ENCODE results near the gene MINDY2. TPM values are rescaled to one million over a fixed set of nuclear protein-coding genes. Genes with fewer than 3 reads are reported as not detected.
A peak's percentile ranks its signal among the peaks of the same experiment; 100 is the strongest.

The MINDY2 gene
- polyA plus RNA-seq (2013): 7.9 TPM

DNA sequence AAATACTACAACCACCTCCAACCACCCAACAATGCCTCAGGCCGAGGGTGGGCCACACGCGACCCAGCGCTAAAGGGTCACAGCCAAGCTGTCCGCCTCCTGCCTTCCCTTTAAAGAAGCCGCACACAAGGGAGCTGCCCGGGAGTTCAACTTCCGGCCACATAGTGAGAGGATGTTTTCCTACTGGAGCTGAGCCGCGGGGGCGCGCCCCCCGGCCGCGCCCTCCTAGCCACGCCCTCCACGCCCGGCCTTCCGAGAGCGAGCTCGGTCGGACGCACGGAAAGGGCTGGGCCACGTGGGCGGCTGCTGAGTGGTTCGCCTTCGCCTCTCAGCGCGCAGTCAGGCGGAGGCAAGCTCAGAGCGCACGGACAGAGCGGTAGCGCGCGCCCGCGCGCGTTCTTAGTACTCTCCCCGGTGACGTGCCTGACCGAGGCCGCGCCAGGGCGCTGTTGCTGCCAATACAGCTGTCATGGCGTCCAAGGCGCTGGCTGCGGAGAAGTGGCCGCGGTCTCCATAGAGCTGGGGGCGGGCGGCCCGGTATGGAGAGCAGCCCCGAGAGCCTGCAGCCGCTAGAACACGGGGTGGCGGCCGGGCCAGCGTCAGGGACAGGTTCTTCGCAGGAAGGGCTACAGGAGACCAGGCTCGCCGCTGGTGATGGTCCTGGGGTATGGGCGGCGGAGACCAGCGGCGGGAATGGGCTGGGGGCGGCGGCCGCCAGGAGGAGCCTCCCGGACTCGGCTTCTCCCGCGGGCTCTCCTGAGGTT, at the start of gene MINDY2:
Gene MINDY2, plus strand, starts transcription at position 446 of the 764 bp plus-strand sequence. Its CDS starts 94 bp downstream, at position 540.
- Histone ChIP-seq H3K36me3 (ENCODE audit: control insufficient read depth in 4 of 4, insufficient read depth in 4 of 4, low read length in 3 of 4) (no peaks in the 10 kb centered on the region), H3K4me1 (ENCODE audit: control extremely low read depth in 1 of 4, control insufficient read depth in 4 of 4, insufficient read depth in 4 of 4, low read length in 3 of 4) (peaks cover 10 to 29% (median 18%) of the 10 kb centered on the region in 4 experiments), H3K27me3 (replicated peaks in 2 of 5; ENCODE audit: control insufficient read depth in 4 of 5, insufficient read depth in 5 of 5, low read length in 4 of 5) (no peaks in the 10 kb centered on the region), H3K27ac (ENCODE audit: insufficient read depth in 1 of 2, low read depth in 1 of 2, low read length in 2 of 2, poor library complexity in 1 of 2, severe bottlenecking in 2 of 2) (peak within 1 kb of the TSS; percentile 54 to 88), H3K9me3 (ENCODE audit: control extremely low read depth in 1 of 5, control insufficient read depth in 4 of 5, insufficient read depth in 2 of 5, low read depth in 1 of 5, low read length in 4 of 5) (no peaks in the 10 kb centered on the region), H3K4me3 (ENCODE audit: control insufficient read depth in 1 of 7, extremely low read depth in 1 of 7, insufficient read depth in 4 of 7, low read depth in 2 of 7, low read length in 6 of 7) (peak within 1 kb of the TSS; percentile 84 to 100 (median 94))
- DNase-seq: peak; percentile 97 to 99 (median 98)
- WGBS (ENCODE audit: insufficient coverage): under 1% methylated on average over 66 of the region's 75 CpGs
- ChIA-PET CTCF (interaction anchor here (0.7 to 2.6 kb wide), 11 partner anchors 10 to 501 kb away, joined by 3 to 13 read pairs (median 4); partner anchors contain the start of gene ADAM10), POLR2A (interaction anchor here (0.5 to 1.6 kb wide), 3 partner anchors 21 to 47 kb away, joined by 4 to 11 read pairs (median 4); partner anchors contain the start of gene ADAM10)

DNA sequence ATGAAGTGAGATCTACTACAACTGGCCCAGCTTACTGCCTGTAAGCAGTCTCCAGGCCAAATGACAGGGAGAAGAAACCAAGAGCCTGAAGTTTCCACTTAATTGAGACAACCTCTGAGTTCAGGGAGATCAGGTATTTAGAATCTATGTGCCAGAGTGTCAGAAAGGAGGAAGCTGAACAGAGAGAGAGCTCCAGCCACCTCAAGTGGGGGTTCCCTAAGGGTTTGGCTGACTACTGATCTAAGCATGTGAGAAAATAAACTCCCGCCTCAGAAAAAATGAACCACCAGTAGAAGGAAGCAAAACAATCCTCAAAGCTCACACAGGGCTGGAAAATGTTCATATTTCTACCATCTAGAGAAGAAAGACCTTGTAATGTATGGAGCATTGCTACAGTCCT, 46.6 kb upstream of the MINDY2 start:
- Histone ChIP-seq H3K4me1 (ENCODE audit: control extremely low read depth in 1 of 4, control insufficient read depth in 4 of 4, insufficient read depth in 4 of 4, low read length in 3 of 4) (peaks cover 0 to 15% (median 6%) of the 10 kb centered on the region in 4 experiments), H3K9me3 (ENCODE audit: control extremely low read depth in 1 of 5, control insufficient read depth in 4 of 5, insufficient read depth in 2 of 5, low read depth in 1 of 5, low read length in 4 of 5) (no peaks in the 10 kb centered on the region), H3K27ac (ENCODE audit: insufficient read depth in 1 of 2, low read depth in 1 of 2, low read length in 2 of 2, poor library complexity in 1 of 2, severe bottlenecking in 2 of 2) (peak overlapping the region in 1 of 2 experiments; percentile 51), H3K36me3 (ENCODE audit: control insufficient read depth in 4 of 4, insufficient read depth in 4 of 4, low read length in 3 of 4) (peaks cover 0 to 3% (median 1%) of the 10 kb centered on the region in 4 experiments), H3K27me3 (replicated peaks in 2 of 5; ENCODE audit: control insufficient read depth in 4 of 5, insufficient read depth in 5 of 5, low read length in 4 of 5) (no peaks in the 10 kb centered on the region), H3K4me3 (ENCODE audit: control insufficient read depth in 1 of 7, extremely low read depth in 1 of 7, insufficient read depth in 4 of 7, low read depth in 2 of 7, low read length in 6 of 7) (no peak overlapping the region)
- POLR2A ChIA-PET: interaction anchor here (0.6 to 0.8 kb wide), 3 partner anchors 22 to 47 kb away, joined by 3 to 4 read pairs (median 4); partner anchors contain the start of gene MINDY2
- CTCF ChIA-PET: interaction anchor here (1.0 to 1.8 kb wide), 3 partner anchors 13 to 47 kb away, joined by 3 to 9 read pairs (median 3); partner anchors contain the start of gene MINDY2
- no CpG with 5 or more reads among the region's 1 CpG for WGBS (ENCODE audit: insufficient coverage)
- DNase-seq: peak; percentile 42 to 85 (median 80)

DNA sequence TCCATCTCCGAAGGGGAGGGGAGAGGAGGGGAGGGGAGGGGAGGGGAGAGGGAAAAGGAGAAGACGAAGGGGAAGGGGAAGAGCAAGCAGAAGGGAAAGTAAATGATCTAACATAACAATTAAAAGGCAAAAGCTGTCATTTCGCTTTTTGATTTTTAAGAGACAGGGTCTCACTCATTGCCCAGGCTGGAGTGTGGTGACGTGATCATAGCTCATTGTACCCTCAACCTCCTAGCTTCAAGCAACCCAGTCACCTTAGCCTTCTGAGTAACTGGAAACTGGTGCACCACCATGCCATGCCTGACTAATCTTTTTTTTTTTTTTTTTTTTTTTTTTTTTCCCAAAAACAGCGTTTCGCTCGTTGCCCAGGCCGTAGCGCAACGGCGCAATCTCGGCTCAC, 44.2 kb upstream of the MINDY2 start:
- WGBS (ENCODE audit: insufficient coverage): 97% methylated on average over 9 of the region's 12 CpGs
- peaks cover 0 to 17% (median 6%) of the 10 kb centered on the region in 4 experiments for H3K4me1 ChIP-seq (ENCODE audit: control extremely low read depth in 1 of 4, control insufficient read depth in 4 of 4, insufficient read depth in 4 of 4, low read length in 3 of 4)

GRCh38 chr15:58731756-58732535, 39.2 kb upstream of the MINDY2 start:
- Histone ChIP-seq H3K9me3 (ENCODE audit: control extremely low read depth in 1 of 5, control insufficient read depth in 4 of 5, insufficient read depth in 2 of 5, low read depth in 1 of 5, low read length in 4 of 5) (no peaks in the 10 kb centered on the region), H3K27me3 (replicated peaks in 2 of 5; ENCODE audit: control insufficient read depth in 4 of 5, insufficient read depth in 5 of 5, low read length in 4 of 5) (no peaks in the 10 kb centered on the region), H3K4me1 (ENCODE audit: control extremely low read depth in 1 of 4, control insufficient read depth in 4 of 4, insufficient read depth in 4 of 4, low read length in 3 of 4) (peaks cover 0 to 4% (median 2%) of the 10 kb centered on the region in 4 experiments), H3K27ac (ENCODE audit: insufficient read depth in 1 of 2, low read depth in 1 of 2, low read length in 2 of 2, poor library complexity in 1 of 2, severe bottlenecking in 2 of 2) (no peak overlapping the region), H3K4me3 (ENCODE audit: control insufficient read depth in 1 of 7, extremely low read depth in 1 of 7, insufficient read depth in 4 of 7, low read depth in 2 of 7, low read length in 6 of 7) (no peak overlapping the region), H3K36me3 (ENCODE audit: control insufficient read depth in 4 of 4, insufficient read depth in 4 of 4, low read length in 3 of 4) (peaks cover 0 to 3% (median 0%) of the 10 kb centered on the region in 4 experiments)
- peak in 2 of 3 donors; percentile 13 to 39 for DNase-seq
- ChIA-PET CTCF (no interaction called here), POLR2A (no interaction called here)
- WGBS (ENCODE audit: insufficient coverage): 100% methylated on average over 1 of the region's 5 CpGs

More for the DNA sequence above, 44.2 kb upstream of the MINDY2 start:
- CTCF ChIA-PET: interaction anchor here (0.7 kb wide), 1 partner anchor 486 kb away, joined by 3 read pairs; no protein-coding TSS in a partner anchor
- no peak for DNase-seq
- no peaks in the 10 kb centered on the region for H3K9me3 ChIP-seq (ENCODE audit: control extremely low read depth in 1 of 5, control insufficient read depth in 4 of 5, insufficient read depth in 2 of 5, low read depth in 1 of 5, low read length in 4 of 5)
- H3K27ac ChIP-seq (ENCODE audit: insufficient read depth in 1 of 2, low read depth in 1 of 2, low read length in 2 of 2, poor library complexity in 1 of 2, severe bottlenecking in 2 of 2): no peak overlapping the region
- no peaks in the 10 kb centered on the region for H3K27me3 ChIP-seq (replicated peaks in 2 of 5; ENCODE audit: control insufficient read depth in 4 of 5, insufficient read depth in 5 of 5, low read length in 4 of 5)
- POLR2A ChIA-PET: no interaction called here
- no peak overlapping the region for H3K4me3 ChIP-seq (ENCODE audit: control insufficient read depth in 1 of 7, extremely low read depth in 1 of 7, insufficient read depth in 4 of 7, low read depth in 2 of 7, low read length in 6 of 7)
- peaks cover 0 to 3% (median 0%) of the 10 kb centered on the region in 4 experiments for H3K36me3 ChIP-seq (ENCODE audit: control insufficient read depth in 4 of 4, insufficient read depth in 4 of 4, low read length in 3 of 4)

- H3K4me1 ChIP-seq (ENCODE audit: control extremely low read depth in 1 of 4, control insufficient read depth in 4 of 4, insufficient read depth in 4 of 4, low read length in 3 of 4): peaks cover 0 to 11% (median 8%) of the 10 kb centered on the region in 4 experiments
- POLR2A ChIA-PET: no interaction called here
- CTCF ChIA-PET: no interaction called here
- WGBS (ENCODE audit: insufficient coverage): 100% methylated on average over 1 of the region's 4 CpGs
- no peak overlapping the region for H3K27ac ChIP-seq (ENCODE audit: insufficient read depth in 1 of 2, low read depth in 1 of 2, low read length in 2 of 2, poor library complexity in 1 of 2, severe bottlenecking in 2 of 2)
- H3K9me3 ChIP-seq (ENCODE audit: control extremely low read depth in 1 of 5, control insufficient read depth in 4 of 5, insufficient read depth in 2 of 5, low read depth in 1 of 5, low read length in 4 of 5): no peaks in the 10 kb centered on the region
- peak in 2 of 3 donors; percentile 19 to 35 for DNase-seq
- peaks cover 0 to 3% (median 0%) of the 10 kb centered on the region in 4 experiments for H3K36me3 ChIP-seq (ENCODE audit: control insufficient read depth in 4 of 4, insufficient read depth in 4 of 4, low read length in 3 of 4)
- H3K4me3 ChIP-seq (ENCODE audit: control insufficient read depth in 1 of 7, extremely low read depth in 1 of 7, insufficient read depth in 4 of 7, low read depth in 2 of 7, low read length in 6 of 7): no peak overlapping the region
- no peaks in the 10 kb centered on the region for H3K27me3 ChIP-seq (replicated peaks in 2 of 5; ENCODE audit: control insufficient read depth in 4 of 5, insufficient read depth in 5 of 5, low read length in 4 of 5)
Measured at GRCh38 chr15:58732625-58733363, 38.3 kb upstream of the MINDY2 start.

- WGBS (ENCODE audit: insufficient coverage): 100% methylated on average over 2 of the region's 2 CpGs
- ChIA-PET POLR2A (no interaction called here), CTCF (no interaction called here)
- no peaks in the 10 kb centered on the region for H3K27me3 ChIP-seq (replicated peaks in 2 of 5; ENCODE audit: control insufficient read depth in 4 of 5, insufficient read depth in 5 of 5, low read length in 4 of 5)
- no peaks in the 10 kb centered on the region for H3K36me3 ChIP-seq (ENCODE audit: control insufficient read depth in 4 of 4, insufficient read depth in 4 of 4, low read length in 3 of 4)
- H3K9me3 ChIP-seq (ENCODE audit: control extremely low read depth in 1 of 5, control insufficient read depth in 4 of 5, insufficient read depth in 2 of 5, low read depth in 1 of 5, low read length in 4 of 5): no peaks in the 10 kb centered on the region
- DNase-seq: no peak
- no peak overlapping the region for H3K27ac ChIP-seq (ENCODE audit: insufficient read depth in 1 of 2, low read depth in 1 of 2, low read length in 2 of 2, poor library complexity in 1 of 2, severe bottlenecking in 2 of 2)
- no peak overlapping the region for H3K4me3 ChIP-seq (ENCODE audit: control insufficient read depth in 1 of 7, extremely low read depth in 1 of 7, insufficient read depth in 4 of 7, low read depth in 2 of 7, low read length in 6 of 7)
- peaks cover 0 to 24% (median 14%) of the 10 kb centered on the region in 4 experiments for H3K4me1 ChIP-seq (ENCODE audit: control extremely low read depth in 1 of 4, control insufficient read depth in 4 of 4, insufficient read depth in 4 of 4, low read length in 3 of 4)
Measured at GRCh38 chr15:58734859-58735258, 36.2 kb upstream of the MINDY2 start.

Measured in common myeloid progenitor, CD34-positive (primary cell).